ENCODE results near the gene DGCR8.
A peak's percentile ranks its signal among the peaks of the same experiment; 100 is the strongest.

The DGCR8 gene

GRCh38 chr22:20079745-20080444, at the start of gene DGCR8:
DGCR8 (plus strand) TSS chr22:20080241; CDS start chr22:20085964, 5,723 bp downstream.
- Mint-ChIP-seq H3K4me3 (peak within 1 kb of the TSS; percentile 86), H3K9me3 (no peaks in the 10 kb centered on the region), H3K27ac (peak within 1 kb of the TSS; percentile 69), H3K36me3 (no peaks in the 10 kb centered on the region), H3K4me1 (peaks cover 26% of the 10 kb centered on the region), H3K27me3 (no peaks in the 10 kb centered on the region)
- DNase-seq (ENCODE audit: low spot score in 2 of 2) (peak; percentile 57 to 74), ATAC-seq (ENCODE audit: low read depth) (peak; percentile 91)

- ATAC-seq (ENCODE audit: low read depth): peak; percentile 81
- Mint-ChIP-seq H3K9me3 (no peaks in the 10 kb centered on the region), H3K4me3 (peak overlapping the region; percentile 60), H3K27me3 (no peaks in the 10 kb centered on the region), H3K36me3 (peaks cover 14% of the 10 kb centered on the region), H3K4me1 (peaks cover 45% of the 10 kb centered on the region), H3K27ac (peak overlapping the region; percentile 83)
- peak in 1 of 2 donors; percentile 38 for DNase-seq (ENCODE audit: low spot score in 2 of 2)
Observed at GRCh38 chr22:20031732-20032406, 48.2 kb upstream of the DGCR8 start.

GRCh38 chr22:20032407-20032991, 47.5 kb upstream of the DGCR8 start:
- ATAC-seq (ENCODE audit: low read depth) (no peak), DNase-seq (ENCODE audit: low spot score in 2 of 2) (no peak)
- H3K27me3 Mint-ChIP-seq: no peaks in the 10 kb centered on the region
- H3K27ac Mint-ChIP-seq: peak overlapping the region; percentile 83
- no peaks in the 10 kb centered on the region for H3K9me3 Mint-ChIP-seq
- peak overlapping the region; percentile 60 for H3K4me3 Mint-ChIP-seq
- peaks cover 50% of the 10 kb centered on the region for H3K4me1 Mint-ChIP-seq
- peaks cover 17% of the 10 kb centered on the region for H3K36me3 Mint-ChIP-seq

- no peak for DNase-seq (ENCODE audit: low spot score in 2 of 2)
- Mint-ChIP-seq H3K36me3 (peaks cover 17% of the 10 kb centered on the region), H3K4me3 (no peak overlapping the region), H3K27ac (no peak overlapping the region), H3K4me1 (peaks cover 56% of the 10 kb centered on the region), H3K9me3 (no peaks in the 10 kb centered on the region), H3K27me3 (no peaks in the 10 kb centered on the region)
- no peak for ATAC-seq (ENCODE audit: low read depth)
Observed at GRCh38 chr22:20033045-20033706, 46.9 kb upstream of the DGCR8 start.

- Mint-ChIP-seq H3K27me3 (no peaks in the 10 kb centered on the region), H3K27ac (peak overlapping the region; percentile 31), H3K4me3 (no peak overlapping the region), H3K4me1 (peaks cover 54% of the 10 kb centered on the region), H3K9me3 (no peaks in the 10 kb centered on the region), H3K36me3 (peaks cover 17% of the 10 kb centered on the region)
- peak; percentile 44 for ATAC-seq (ENCODE audit: low read depth)
- no peak for DNase-seq (ENCODE audit: low spot score in 2 of 2)
Observed at GRCh38 chr22:20034143-20034542, 45.9 kb upstream of the DGCR8 start.

- no peak for ATAC-seq (ENCODE audit: low read depth)
- Mint-ChIP-seq H3K27me3 (no peaks in the 10 kb centered on the region), H3K4me1 (peaks cover 48% of the 10 kb centered on the region), H3K9me3 (no peaks in the 10 kb centered on the region), H3K4me3 (peak overlapping the region; percentile 30), H3K36me3 (peaks cover 22% of the 10 kb centered on the region), H3K27ac (peak overlapping the region; percentile 63)
- DNase-seq (ENCODE audit: low spot score in 2 of 2): no peak
Observed at GRCh38 chr22:20035375-20036083, 44.5 kb upstream of the DGCR8 start.

GRCh38 chr22:20036084-20036482, 44.0 kb upstream of the DGCR8 start:
- H3K4me1 Mint-ChIP-seq: peaks cover 48% of the 10 kb centered on the region
- DNase-seq (ENCODE audit: low spot score in 2 of 2) (no peak), ATAC-seq (ENCODE audit: low read depth) (no peak)
- H3K9me3 Mint-ChIP-seq: no peaks in the 10 kb centered on the region
- peak overlapping the region; percentile 63 for H3K27ac Mint-ChIP-seq
- H3K4me3 Mint-ChIP-seq: peak overlapping the region; percentile 61
- no peaks in the 10 kb centered on the region for H3K27me3 Mint-ChIP-seq
- peaks cover 22% of the 10 kb centered on the region for H3K36me3 Mint-ChIP-seq

GRCh38 chr22:20036535-20037392, 43.3 kb upstream of the DGCR8 start:
- no peaks in the 10 kb centered on the region for H3K27me3 Mint-ChIP-seq
- peaks cover 41% of the 10 kb centered on the region for H3K4me1 Mint-ChIP-seq
- no peaks in the 10 kb centered on the region for H3K9me3 Mint-ChIP-seq
- ATAC-seq (ENCODE audit: low read depth) (no peak), DNase-seq (ENCODE audit: low spot score in 2 of 2) (no peak)
- H3K36me3 Mint-ChIP-seq: peaks cover 22% of the 10 kb centered on the region
- peak overlapping the region; percentile 63 for H3K27ac Mint-ChIP-seq
- H3K4me3 Mint-ChIP-seq: peak overlapping the region; percentile 61

- Mint-ChIP-seq H3K4me1 (peaks cover 35% of the 10 kb centered on the region), H3K27ac (peak overlapping the region; percentile 63), H3K4me3 (no peak overlapping the region), H3K9me3 (no peaks in the 10 kb centered on the region), H3K36me3 (peaks cover 22% of the 10 kb centered on the region), H3K27me3 (no peaks in the 10 kb centered on the region)
- ATAC-seq (ENCODE audit: low read depth) (no peak), DNase-seq (ENCODE audit: low spot score in 2 of 2) (no peak)
Observed at GRCh38 chr22:20037419-20037818, 42.6 kb upstream of the DGCR8 start.

GRCh38 chr22:20038574-20038973, 41.5 kb upstream of the DGCR8 start:
- Mint-ChIP-seq H3K4me1 (peaks cover 32% of the 10 kb centered on the region), H3K4me3 (no peak overlapping the region), H3K27me3 (no peaks in the 10 kb centered on the region), H3K27ac (no peak overlapping the region), H3K36me3 (peaks cover 22% of the 10 kb centered on the region), H3K9me3 (no peaks in the 10 kb centered on the region)
- no peak for DNase-seq (ENCODE audit: low spot score in 2 of 2)
- ATAC-seq (ENCODE audit: low read depth): no peak

- ATAC-seq (ENCODE audit: low read depth) (no peak), DNase-seq (ENCODE audit: low spot score in 2 of 2) (no peak)
- H3K4me3 Mint-ChIP-seq: no peak overlapping the region
- no peaks in the 10 kb centered on the region for H3K9me3 Mint-ChIP-seq
- peaks cover 24% of the 10 kb centered on the region for H3K36me3 Mint-ChIP-seq
- H3K4me1 Mint-ChIP-seq: peaks cover 33% of the 10 kb centered on the region
- H3K27ac Mint-ChIP-seq: no peak overlapping the region
- H3K27me3 Mint-ChIP-seq: no peaks in the 10 kb centered on the region
Observed at GRCh38 chr22:20039683-20040325, 40.2 kb upstream of the DGCR8 start.

- Mint-ChIP-seq H3K36me3 (peaks cover 18% of the 10 kb centered on the region), H3K27me3 (no peaks in the 10 kb centered on the region), H3K4me3 (no peak overlapping the region), H3K27ac (no peak overlapping the region), H3K4me1 (peaks cover 26% of the 10 kb centered on the region), H3K9me3 (no peaks in the 10 kb centered on the region)
- ATAC-seq (ENCODE audit: low read depth) (no peak), DNase-seq (ENCODE audit: low spot score in 2 of 2) (no peak)
Observed at GRCh38 chr22:20040327-20041200, 39.5 kb upstream of the DGCR8 start.

Measured in memory B cell (primary cell).